HCT116 (cell line): ENCODE data around the gene IL1RAPL1. TPM values are rescaled to one million over a fixed set of nuclear protein-coding genes. Genes with fewer than 3 reads are reported as not detected.

Experiments
- ATAC-seq: fragments of 200-7000 bp; cut with Tn5 transposase; 2 replicates; pipeline ENCODE4 v1.9.1; 2020; ENCODE audit warnings: mild to moderate bottlenecking, moderate library complexity
- BruUV-seq: library from RNA; stranded (reverse); fragments of 400-500 nt; replicated peaks from 2 replicates; lab custom pipeline; 2021; lab: Mats Ljungman, UMichigan
- CTCF ChIA-PET: fragments of 300-600 bp; sonication (Branson Sonifier 250); formaldehyde crosslinking; loops from one replicate; lab custom pipeline; 2021; ENCODE audit warnings: antibody characterized with exemption; lab: Charles Lee
- POLR2A ChIA-PET: fragments of 300-600, 350-600 bp; sonication (Branson Sonifier 250); formaldehyde crosslinking; loops from one replicate; lab custom pipeline; 2021; ENCODE audit warnings: antibody characterized with exemption; lab: Charles Lee
- RAD21 ChIA-PET, 2 experiments: fragments of 300-600 bp; sonication (Branson Sonifier 250); formaldehyde crosslinking; loops; one replicate each; lab custom pipeline; 2023; ENCODE audit warnings: low total read pairs in 2 of 2; ENCODE audit not compliant: uncharacterized antibody in 2 of 2, unreplicated experiment in 2 of 2, low non-redundant PET in 1 of 2; lab: Charles Lee
- DNase-seq: peaks from one replicate; pipeline ENCODE4 v3.0.0-alpha.2; 2010; ENCODE audit warnings: low read depth, low spot score
- H2AFZ ChIP-seq: fragments of 200-600 bp; shearing (Covaris generic), sonication (generic); 2 replicates; pipeline ENCODE4 v1.6.1; 2017; ENCODE audit warnings: low read depth, mixed run types, mixed read lengths, antibody characterized with exemption, low read length; ENCODE audit not compliant: poor library complexity, severe bottlenecking
- H3K27ac ChIP-seq: 2 replicates; pipeline ENCODE4 v1.5.1; 2012; ENCODE audit warnings: low read depth, low read length
- H3K27me3 ChIP-seq: fragments of 200-600 bp; sonication (generic); 2 replicates; pipeline ENCODE4 v1.6.1; 2016; ENCODE audit warnings: mixed run types, low read length, mixed read lengths; ENCODE audit not compliant: insufficient read depth
- H3K36me3 ChIP-seq, 2 experiments: fragments of 200-500 bp in 1 of 2; fragments of 200-600 bp in 1 of 2; sonication (Bioruptor generic) in 1 of 2; sonication (generic) in 1 of 2; 2 replicates each; pipeline versions ENCODE4 v1.5.1 to v1.6.1; 2014 to 2016; ENCODE audit warnings: low read length in 2 of 2, inconsistent platforms in 1 of 2, mixed read lengths in 1 of 2, mixed run types in 1 of 2; ENCODE audit not compliant: insufficient read depth in 2 of 2, control insufficient read depth in 1 of 2
- H3K4me1 ChIP-seq, 2 experiments: fragments of 200-600 bp in 1 of 2; sonication (generic) in 1 of 2; 2 replicates each; pipeline versions ENCODE4 v1.5.1 to v1.6.1; 2012 to 2017; ENCODE audit warnings: low read length in 2 of 2, inconsistent platforms in 1 of 2, mild to moderate bottlenecking in 1 of 2, mixed read lengths in 1 of 2, mixed run types in 1 of 2, moderate library complexity in 1 of 2; ENCODE audit not compliant: insufficient read depth in 2 of 2, control insufficient read depth in 1 of 2
- H3K4me2 ChIP-seq: fragments of 200-600 bp; sonication (generic); 2 replicates; pipeline ENCODE4 v1.6.1; 2017; ENCODE audit warnings: mixed run types, low read length, mixed read lengths
- H3K4me3 ChIP-seq, 2 experiments: fragments of 200-600 bp in 1 of 2; sonication (generic) in 1 of 2; replicated peaks in 1 of 2; 2 replicates each; pipeline ENCODE4 v1.5.1; 2011 to 2016; ENCODE audit warnings: low read length in 2 of 2, control low read depth in 1 of 2, low read depth in 1 of 2, mild to moderate bottlenecking in 1 of 2, mixed read lengths in 1 of 2, mixed run types in 1 of 2
- H3K79me2 ChIP-seq: fragments of 200-600 bp; sonication (generic); 2 replicates; pipeline ENCODE4 v1.6.1; 2017; ENCODE audit warnings: mild to moderate bottlenecking, mixed run types, low read length, moderate library complexity, mixed read lengths; ENCODE audit not compliant: insufficient read depth
- H3K9ac ChIP-seq: fragments of 200-600 bp; sonication (generic); 2 replicates; pipeline ENCODE4 v1.6.1; 2016; ENCODE audit warnings: low read length, mixed read lengths
- H3K9me2 ChIP-seq: fragments of 200-600 bp; sonication (generic), shearing (Covaris generic); 2 replicates; pipeline ENCODE4 v1.6.1; 2017; ENCODE audit warnings: mixed run types, mild to moderate bottlenecking, moderate library complexity; ENCODE audit not compliant: insufficient read depth
- H3K9me3 ChIP-seq, 2 experiments: fragments of 200-500 bp in 1 of 2; fragments of 200-600 bp in 1 of 2; sonication (Bioruptor generic) in 1 of 2; sonication (generic) in 1 of 2; 2 replicates each; pipeline ENCODE4 v1.6.1; 2014 to 2017; ENCODE audit warnings: low read length in 2 of 2, mixed read lengths in 2 of 2, inconsistent platforms in 1 of 2, low read depth in 1 of 2, mild to moderate bottlenecking in 1 of 2, mixed run types in 1 of 2, moderate library complexity in 1 of 2; ENCODE audit not compliant: control insufficient read depth in 1 of 2, insufficient read depth in 1 of 2
- H4K20me1 ChIP-seq: fragments of 200-600 bp; sonication (generic), shearing (Covaris generic); 2 replicates; pipeline ENCODE4 v1.6.1; 2017; ENCODE audit warnings: mixed run types, mild to moderate bottlenecking, moderate library complexity; ENCODE audit not compliant: insufficient read depth
- CBX3 ChIP-seq: IDR thresholded peaks from 2 replicates; pipeline ENCODE4 v1.6.1; 2012; ENCODE audit warnings: low read depth
- EZH2 ChIP-seq: fragments of 200-600 bp; sonication (generic); IDR thresholded peaks from 2 replicates; pipeline ENCODE4 v1.6.1; 2017; ENCODE audit warnings: antibody characterized with exemption, mixed run types
- FOSL1 ChIP-seq: IDR thresholded peaks from 2 replicates; pipeline ENCODE4 v1.6.1; 2012; ENCODE audit warnings: low read depth
- JUND ChIP-seq: IDR thresholded peaks from 2 replicates; pipeline ENCODE4 v1.6.1; 2012
- POLR2AphosphoS5 ChIP-seq: IDR thresholded peaks from 2 replicates; pipeline ENCODE4 v1.6.1; 2011; ENCODE audit warnings: mild to moderate bottlenecking, low read depth, low read length, moderate library complexity
- RAD21 ChIP-seq: IDR thresholded peaks from 2 replicates; pipeline ENCODE4 v1.6.1; 2012; ENCODE audit warnings: low read depth, mild to moderate bottlenecking
- SRF ChIP-seq: IDR thresholded peaks from 2 replicates; pipeline ENCODE4 v1.6.1; 2012; ENCODE audit warnings: low read depth
- TCF7L2 ChIP-seq: IDR thresholded peaks from 2 replicates; pipeline ENCODE4 v1.7.0; 2011; ENCODE audit warnings: borderline replicate concordance, inconsistent platforms; ENCODE audit not compliant: insufficient read depth, insufficient read length; ENCODE audit errors: extremely low read depth
- ZFX ChIP-seq: fragments of 450-650 bp; IDR thresholded peaks from 2 replicates; pipeline ENCODE4 v1.6.1; 2017
- ZNF274 ChIP-seq: fragments of 200-500 bp; sonication (Bioruptor generic); IDR thresholded peaks from 2 replicates; pipeline ENCODE4 v1.6.1; 2014; ENCODE audit warnings: mild to moderate bottlenecking, low read depth, low read length, inconsistent platforms
- intact Hi-C: fragments of 100-400 bp; cut with micrococcal nuclease; formaldehyde crosslinking; loops from 2 replicates; pipeline ENCODE4 v1.10.0; 2022
- total RNA-seq: library from RNA; stranded (reverse); gene quantifications from one replicate; pipeline ENCODE4 v1.2.1, GENCODE V29; 2021; ENCODE audit not compliant: unreplicated experiment
- TF ChIP-seq, protein P1 (sequence below): IDR thresholded peaks from 2 replicates; pipeline ENCODE4 v1.6.1; 2011; ENCODE audit warnings: mild to moderate bottlenecking, low read length, moderate library complexity; ENCODE audit not compliant: insufficient replicate concordance; ENCODE audit errors: extremely low read depth
- TF ChIP-seq, protein P2 (sequence below): IDR thresholded peaks from 2 replicates; pipeline ENCODE4 v1.6.1; 2012
- TF ChIP-seq, protein P3 (sequence below), 3 experiments: fragments of 200-600 bp in 1 of 3; sonication (generic) in 1 of 3; IDR thresholded peaks in 2 of 3; conservative IDR thresholded peaks in 1 of 3; 2 replicates each; pipeline ENCODE4 v1.5.1; 2012 to 2017; ENCODE audit warnings: low read depth in 2 of 3, low read length in 2 of 3, antibody characterized with exemption in 1 of 3, borderline replicate concordance in 1 of 3, control low read depth in 1 of 3, mild to moderate bottlenecking in 1 of 3, mixed read lengths in 1 of 3, mixed run types in 1 of 3, moderate library complexity in 1 of 3; ENCODE audit not compliant: insufficient read depth in 1 of 3
- TF ChIP-seq, protein P4 (sequence below): IDR thresholded peaks from 2 replicates; pipeline ENCODE4 v1.6.1; 2012; ENCODE audit warnings: low read depth
- TF ChIP-seq, protein P5 (sequence below): IDR thresholded peaks from 2 replicates; pipeline ENCODE4 v1.6.1; 2012

The IL1RAPL1 gene
- total RNA-seq, 1 experiment from 2014 or later = 2.8 TPM

DNA sequence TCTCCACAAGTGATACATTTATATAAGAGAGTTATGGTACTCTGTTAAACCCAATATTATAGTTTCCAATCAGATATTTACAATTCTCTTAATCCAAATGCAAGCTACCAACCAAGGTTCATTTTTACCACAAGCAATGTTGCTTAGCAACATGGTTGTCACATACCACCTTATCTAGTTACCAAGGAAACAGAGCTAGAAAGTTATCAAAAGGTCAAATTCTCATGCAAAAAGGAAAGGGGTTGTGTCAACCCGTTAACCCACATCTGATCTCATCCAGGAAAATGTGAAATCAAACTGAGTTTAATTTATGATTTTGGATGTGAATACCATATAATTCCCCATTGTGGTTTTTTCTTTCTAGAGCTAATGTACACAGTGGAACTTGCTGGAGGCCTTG lies 1354.0 kb downstream of the IL1RAPL1 start:
- Histone ChIP-seq H3K9ac (no peak overlapping the region), H4K20me1 (no peaks in the 10 kb centered on the region), H3K4me3 (no peak overlapping the region), H3K9me2 (no peaks in the 10 kb centered on the region), H3K4me1 (no peaks in the 10 kb centered on the region), H3K27me3 (no peaks in the 10 kb centered on the region), H3K27ac (no peak overlapping the region), H3K4me2 (no peak overlapping the region), H3K79me2 (no peaks in the 10 kb centered on the region), H2AFZ (no peak overlapping the region), H3K36me3 (no peaks in the 10 kb centered on the region), H3K9me3 (no peaks in the 10 kb centered on the region)
- ATAC-seq (no peak), DNase-seq (no peak)
- POLR2A ChIA-PET = no interaction called here
- RAD21 ChIA-PET = no interaction called here
- CTCF ChIA-PET = no interaction called here
- intact Hi-C loops = no loop called here
- no TSS peak for BruUV-seq
- TF ChIP-seq, protein P1, sequence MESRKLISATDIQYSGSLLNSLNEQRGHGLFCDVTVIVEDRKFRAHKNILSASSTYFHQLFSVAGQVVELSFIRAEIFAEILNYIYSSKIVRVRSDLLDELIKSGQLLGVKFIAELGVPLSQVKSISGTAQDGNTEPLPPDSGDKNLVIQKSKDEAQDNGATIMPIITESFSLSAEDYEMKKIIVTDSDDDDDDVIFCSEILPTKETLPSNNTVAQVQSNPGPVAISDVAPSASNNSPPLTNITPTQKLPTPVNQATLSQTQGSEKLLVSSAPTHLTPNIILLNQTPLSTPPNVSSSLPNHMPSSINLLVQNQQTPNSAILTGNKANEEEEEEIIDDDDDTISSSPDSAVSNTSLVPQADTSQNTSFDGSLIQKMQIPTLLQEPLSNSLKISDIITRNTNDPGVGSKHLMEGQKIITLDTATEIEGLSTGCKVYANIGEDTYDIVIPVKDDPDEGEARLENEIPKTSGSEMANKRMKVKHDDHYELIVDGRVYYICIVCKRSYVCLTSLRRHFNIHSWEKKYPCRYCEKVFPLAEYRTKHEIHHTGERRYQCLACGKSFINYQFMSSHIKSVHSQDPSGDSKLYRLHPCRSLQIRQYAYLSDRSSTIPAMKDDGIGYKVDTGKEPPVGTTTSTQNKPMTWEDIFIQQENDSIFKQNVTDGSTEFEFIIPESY = no peak
- TF ChIP-seq CBX3 = no peak
- TF ChIP-seq, protein P2, sequence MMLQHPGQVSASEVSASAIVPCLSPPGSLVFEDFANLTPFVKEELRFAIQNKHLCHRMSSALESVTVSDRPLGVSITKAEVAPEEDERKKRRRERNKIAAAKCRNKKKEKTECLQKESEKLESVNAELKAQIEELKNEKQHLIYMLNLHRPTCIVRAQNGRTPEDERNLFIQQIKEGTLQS = no peak
- TF ChIP-seq, protein P3, sequence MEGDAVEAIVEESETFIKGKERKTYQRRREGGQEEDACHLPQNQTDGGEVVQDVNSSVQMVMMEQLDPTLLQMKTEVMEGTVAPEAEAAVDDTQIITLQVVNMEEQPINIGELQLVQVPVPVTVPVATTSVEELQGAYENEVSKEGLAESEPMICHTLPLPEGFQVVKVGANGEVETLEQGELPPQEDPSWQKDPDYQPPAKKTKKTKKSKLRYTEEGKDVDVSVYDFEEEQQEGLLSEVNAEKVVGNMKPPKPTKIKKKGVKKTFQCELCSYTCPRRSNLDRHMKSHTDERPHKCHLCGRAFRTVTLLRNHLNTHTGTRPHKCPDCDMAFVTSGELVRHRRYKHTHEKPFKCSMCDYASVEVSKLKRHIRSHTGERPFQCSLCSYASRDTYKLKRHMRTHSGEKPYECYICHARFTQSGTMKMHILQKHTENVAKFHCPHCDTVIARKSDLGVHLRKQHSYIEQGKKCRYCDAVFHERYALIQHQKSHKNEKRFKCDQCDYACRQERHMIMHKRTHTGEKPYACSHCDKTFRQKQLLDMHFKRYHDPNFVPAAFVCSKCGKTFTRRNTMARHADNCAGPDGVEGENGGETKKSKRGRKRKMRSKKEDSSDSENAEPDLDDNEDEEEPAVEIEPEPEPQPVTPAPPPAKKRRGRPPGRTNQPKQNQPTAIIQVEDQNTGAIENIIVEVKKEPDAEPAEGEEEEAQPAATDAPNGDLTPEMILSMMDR (IDR thresholded peaks at IDR 0.05 in 2 of 3, conservative IDR thresholded peaks at IDR 0.05 in 1 of 3; ENCODE audit: borderline replicate concordance in 1 of 3, insufficient read depth in 1 of 3, low read depth in 2 of 3, low read length in 2 of 3) = no peak
- TF ChIP-seq ZFX = no peak
- TF ChIP-seq ZNF274 = no peak
- no peak for TF ChIP-seq SRF
- TF ChIP-seq, protein P4, sequence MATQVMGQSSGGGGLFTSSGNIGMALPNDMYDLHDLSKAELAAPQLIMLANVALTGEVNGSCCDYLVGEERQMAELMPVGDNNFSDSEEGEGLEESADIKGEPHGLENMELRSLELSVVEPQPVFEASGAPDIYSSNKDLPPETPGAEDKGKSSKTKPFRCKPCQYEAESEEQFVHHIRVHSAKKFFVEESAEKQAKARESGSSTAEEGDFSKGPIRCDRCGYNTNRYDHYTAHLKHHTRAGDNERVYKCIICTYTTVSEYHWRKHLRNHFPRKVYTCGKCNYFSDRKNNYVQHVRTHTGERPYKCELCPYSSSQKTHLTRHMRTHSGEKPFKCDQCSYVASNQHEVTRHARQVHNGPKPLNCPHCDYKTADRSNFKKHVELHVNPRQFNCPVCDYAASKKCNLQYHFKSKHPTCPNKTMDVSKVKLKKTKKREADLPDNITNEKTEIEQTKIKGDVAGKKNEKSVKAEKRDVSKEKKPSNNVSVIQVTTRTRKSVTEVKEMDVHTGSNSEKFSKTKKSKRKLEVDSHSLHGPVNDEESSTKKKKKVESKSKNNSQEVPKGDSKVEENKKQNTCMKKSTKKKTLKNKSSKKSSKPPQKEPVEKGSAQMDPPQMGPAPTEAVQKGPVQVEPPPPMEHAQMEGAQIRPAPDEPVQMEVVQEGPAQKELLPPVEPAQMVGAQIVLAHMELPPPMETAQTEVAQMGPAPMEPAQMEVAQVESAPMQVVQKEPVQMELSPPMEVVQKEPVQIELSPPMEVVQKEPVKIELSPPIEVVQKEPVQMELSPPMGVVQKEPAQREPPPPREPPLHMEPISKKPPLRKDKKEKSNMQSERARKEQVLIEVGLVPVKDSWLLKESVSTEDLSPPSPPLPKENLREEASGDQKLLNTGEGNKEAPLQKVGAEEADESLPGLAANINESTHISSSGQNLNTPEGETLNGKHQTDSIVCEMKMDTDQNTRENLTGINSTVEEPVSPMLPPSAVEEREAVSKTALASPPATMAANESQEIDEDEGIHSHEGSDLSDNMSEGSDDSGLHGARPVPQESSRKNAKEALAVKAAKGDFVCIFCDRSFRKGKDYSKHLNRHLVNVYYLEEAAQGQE = no peak
- TF ChIP-seq, protein P5, sequence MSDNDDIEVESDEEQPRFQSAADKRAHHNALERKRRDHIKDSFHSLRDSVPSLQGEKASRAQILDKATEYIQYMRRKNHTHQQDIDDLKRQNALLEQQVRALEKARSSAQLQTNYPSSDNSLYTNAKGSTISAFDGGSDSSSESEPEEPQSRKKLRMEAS = no peak
- TF ChIP-seq TCF7L2 = no peak
- no peak for TF ChIP-seq JUND
- TF ChIP-seq POLR2AphosphoS5 = no peak
- TF ChIP-seq RAD21 = no peak
- no peak for TF ChIP-seq EZH2
- no peak for TF ChIP-seq FOSL1
